Right ventricle myocardium inferior (tissue), 1 donor: Measurements from ENCODE around the gene BCL2L12. TPM values are rescaled to one million over a fixed set of nuclear protein-coding genes. Genes with fewer than 3 reads are reported as not detected.

Experiments used
- ATAC-seq: fragments of 200-7000 bp; cut with Tn5 transposase; one replicate; pipeline ENCODE4 v1.9.1; 2020; ENCODE audit warnings: mild to moderate bottlenecking, moderate library complexity
- DNase-seq: peaks from one replicate; pipeline ENCODE4 v3.0.0; 2021; ENCODE audit errors: missing footprints
- intact Hi-C: fragments of 100-400 bp; cut with DNase I; formaldehyde crosslinking; loops from one replicate; pipeline ENCODE4 v1.11.0; 2022
- total RNA-seq: library from RNA; stranded (reverse); fragmentation: NEBNext Ultra II Directional; extraction: Animal tissue kit (Norgen Biotek cat#: 25700); gene quantifications from one replicate; pipeline ENCODE4 v1.2.1, GENCODE V29; 2021
- donor health status: DM: no; HTN: yes; CAD: no; lungs with severe emphysema.

Gene BCL2L12
- total RNA-seq, 1 donor from 2014 or later, result 10.6 TPM

- peak; percentile 11 for DNase-seq
- no peak for ATAC-seq
- intact Hi-C loops, result loop anchor here (5.0 kb wide), 2 partner anchors 197 to 228 kb away; partner anchors contain the start of genes AKT1S1, ALDH16A1, PIH1D1 and TBC1D17
Observed at GRCh38 chr19:49679771-49680413, 14.2 kb downstream of the BCL2L12 start.

GRCh38 chr19:49680421-49681351 lies 15.0 kb downstream of the BCL2L12 start:
- intact Hi-C loops, result no loop called here
- peak; percentile 95 for DNase-seq
- ATAC-seq, result no peak

DNA sequence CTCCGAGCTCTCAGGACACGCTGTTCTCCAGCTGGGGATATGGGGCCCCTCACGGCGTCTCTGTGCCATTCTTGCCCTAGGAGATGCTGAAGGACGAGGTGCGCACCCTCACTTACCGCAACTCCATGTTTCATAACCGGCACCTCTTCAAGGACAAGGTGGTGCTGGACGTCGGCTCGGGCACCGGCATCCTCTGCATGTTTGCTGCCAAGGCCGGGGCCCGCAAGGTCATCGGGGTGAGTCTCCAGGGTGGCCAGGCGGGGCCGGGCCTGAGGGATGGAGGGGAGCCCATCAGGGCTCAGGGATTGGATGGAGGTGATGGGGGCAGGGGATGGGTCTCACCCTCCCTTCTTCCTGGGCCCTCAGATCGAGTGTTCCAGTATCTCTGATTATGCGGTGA lies 16.1 kb downstream of the BCL2L12 start:
- ATAC-seq (no peak), DNase-seq (peak; percentile 33)
- intact Hi-C loops, result no loop called here

DNA sequence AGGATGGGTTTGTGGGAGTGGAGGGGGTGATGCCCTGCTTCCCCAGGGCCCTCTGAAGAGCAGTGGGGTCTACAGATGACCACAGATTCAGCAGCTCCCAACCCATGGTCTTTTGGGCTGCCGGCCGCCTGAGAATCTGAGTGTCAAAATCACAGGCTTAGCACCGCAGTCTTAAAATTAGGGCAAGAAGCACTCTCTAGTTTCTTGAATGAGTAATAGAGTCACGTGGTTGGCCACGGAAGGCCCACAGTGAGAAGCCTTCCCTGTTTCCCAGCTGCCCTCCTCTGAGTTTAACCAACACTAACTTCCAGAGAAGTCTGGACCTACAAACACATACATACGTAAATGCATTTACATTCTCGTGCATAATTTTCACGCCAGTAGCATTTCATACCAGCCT lies 16.5 kb downstream of the BCL2L12 start:
- intact Hi-C loops, result no loop called here
- DNase-seq (peak; percentile 6), ATAC-seq (no peak)

- DNase-seq (peak; percentile 11), ATAC-seq (no peak)
- intact Hi-C loops, result no loop called here
Observed at GRCh38 chr19:49683814-49684250, 18.1 kb downstream of the BCL2L12 start.

GRCh38 chr19:49684251-49684982 lies 18.7 kb downstream of the BCL2L12 start:
- intact Hi-C loops, result no loop called here
- DNase-seq (peak; percentile 57), ATAC-seq (no peak)

DNA sequence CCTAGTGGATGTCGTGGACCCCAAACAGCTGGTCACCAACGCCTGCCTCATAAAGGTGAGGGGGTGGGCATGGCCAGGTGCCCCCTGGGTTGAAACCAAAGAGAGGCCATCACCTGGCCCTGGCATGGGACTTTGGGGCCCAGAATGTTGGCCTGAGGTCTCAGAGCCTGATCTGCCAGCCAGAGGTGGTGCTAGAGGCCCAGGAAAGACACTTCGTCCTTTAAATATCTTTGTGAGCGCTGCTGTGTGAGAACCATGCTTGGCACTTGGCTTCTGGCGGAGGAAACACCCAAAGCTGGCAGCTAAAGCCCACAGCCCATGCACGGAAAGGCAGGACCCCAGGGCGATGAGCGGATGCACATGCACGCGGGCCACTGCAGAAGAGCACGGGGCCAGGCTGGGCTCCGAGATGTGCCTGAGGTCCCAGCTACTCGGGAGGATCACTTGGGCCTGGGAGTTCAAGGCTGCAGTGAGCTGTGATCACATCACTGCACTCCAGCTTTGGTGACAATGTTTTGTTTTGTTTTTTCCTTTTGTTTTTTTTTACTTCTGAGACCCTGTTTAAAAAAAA lies 19.3 kb downstream of the BCL2L12 start:
- intact Hi-C loops, result no loop called here
- ATAC-seq (no peak), DNase-seq (no peak)

DNA sequence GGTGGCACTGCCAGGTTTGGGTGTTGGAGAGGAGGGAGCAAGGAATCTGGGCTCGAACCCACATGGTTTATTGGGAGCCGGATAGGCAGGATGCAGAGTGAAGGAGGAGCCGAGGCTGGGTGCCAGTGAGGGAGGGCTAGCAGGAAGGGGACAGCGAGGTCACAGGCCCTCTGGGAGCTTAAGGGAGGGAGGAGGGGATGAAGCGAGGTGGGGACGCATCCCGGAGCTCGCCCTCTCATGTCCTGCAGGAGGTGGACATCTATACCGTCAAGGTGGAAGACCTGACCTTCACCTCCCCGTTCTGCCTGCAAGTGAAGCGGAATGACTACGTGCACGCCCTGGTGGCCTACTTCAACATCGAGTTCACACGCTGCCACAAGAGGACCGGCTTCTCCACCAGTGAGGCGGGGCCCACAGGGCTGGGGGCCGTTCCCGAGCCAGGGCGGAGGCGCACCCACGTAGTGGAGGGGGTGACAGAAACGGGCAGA lies 20.2 kb downstream of the BCL2L12 start:
- intact Hi-C loops, result no loop called here

DNA sequence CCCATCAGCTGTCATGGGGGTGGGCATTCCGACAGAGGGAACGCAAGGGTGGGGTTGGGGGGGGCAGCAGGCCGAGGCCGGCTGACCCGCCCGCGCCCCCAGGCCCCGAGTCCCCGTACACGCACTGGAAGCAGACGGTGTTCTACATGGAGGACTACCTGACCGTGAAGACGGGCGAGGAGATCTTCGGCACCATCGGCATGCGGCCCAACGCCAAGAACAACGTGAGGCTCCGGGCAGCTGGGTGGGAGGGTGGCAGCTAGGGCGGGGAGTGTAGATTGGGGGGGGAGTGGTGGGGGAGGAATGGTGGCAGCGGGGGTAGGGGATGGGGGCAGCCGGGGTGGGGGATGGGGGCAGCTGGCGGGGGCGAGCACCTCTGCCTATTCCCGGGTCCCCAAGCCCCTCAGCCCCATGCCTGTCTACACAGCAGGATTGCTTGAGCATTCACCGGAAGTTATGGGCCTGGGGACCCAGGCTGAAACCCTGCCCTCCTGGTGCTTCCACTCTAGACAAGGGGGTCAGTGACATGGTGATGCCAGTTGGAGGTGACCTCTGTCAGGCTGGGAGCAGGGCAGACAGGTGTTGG lies 20.9 kb downstream of the BCL2L12 start:
- intact Hi-C loops, result no loop called here
- DNase-seq (no peak), ATAC-seq (no peak)

More for the DNA sequence above, 20.2 kb downstream of the BCL2L12 start:
- DNase-seq (no peak), ATAC-seq (no peak)

DNA sequence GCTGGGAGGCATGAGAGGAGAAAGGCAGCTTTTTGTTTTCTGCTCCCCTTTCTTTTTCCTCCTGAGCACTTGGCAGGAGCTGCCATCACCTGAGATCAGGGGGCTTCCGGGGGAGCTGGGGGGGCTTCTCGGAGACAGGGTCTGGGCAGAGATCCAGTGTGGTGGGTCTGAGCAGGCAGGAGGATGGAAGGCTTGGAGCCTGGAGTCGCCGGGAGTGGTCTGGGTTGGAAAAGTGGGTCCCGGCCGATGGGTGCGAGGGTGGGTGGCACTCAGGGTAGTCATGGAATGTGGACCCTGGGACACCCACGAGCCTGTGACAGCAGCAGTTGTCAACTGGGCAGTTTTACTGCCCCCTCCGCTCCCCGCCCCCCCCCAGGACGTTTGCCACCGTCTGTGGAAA lies 21.4 kb downstream of the BCL2L12 start:
- ATAC-seq, result no peak
- DNase-seq, result no peak
- intact Hi-C loops, result no loop called here

DNA sequence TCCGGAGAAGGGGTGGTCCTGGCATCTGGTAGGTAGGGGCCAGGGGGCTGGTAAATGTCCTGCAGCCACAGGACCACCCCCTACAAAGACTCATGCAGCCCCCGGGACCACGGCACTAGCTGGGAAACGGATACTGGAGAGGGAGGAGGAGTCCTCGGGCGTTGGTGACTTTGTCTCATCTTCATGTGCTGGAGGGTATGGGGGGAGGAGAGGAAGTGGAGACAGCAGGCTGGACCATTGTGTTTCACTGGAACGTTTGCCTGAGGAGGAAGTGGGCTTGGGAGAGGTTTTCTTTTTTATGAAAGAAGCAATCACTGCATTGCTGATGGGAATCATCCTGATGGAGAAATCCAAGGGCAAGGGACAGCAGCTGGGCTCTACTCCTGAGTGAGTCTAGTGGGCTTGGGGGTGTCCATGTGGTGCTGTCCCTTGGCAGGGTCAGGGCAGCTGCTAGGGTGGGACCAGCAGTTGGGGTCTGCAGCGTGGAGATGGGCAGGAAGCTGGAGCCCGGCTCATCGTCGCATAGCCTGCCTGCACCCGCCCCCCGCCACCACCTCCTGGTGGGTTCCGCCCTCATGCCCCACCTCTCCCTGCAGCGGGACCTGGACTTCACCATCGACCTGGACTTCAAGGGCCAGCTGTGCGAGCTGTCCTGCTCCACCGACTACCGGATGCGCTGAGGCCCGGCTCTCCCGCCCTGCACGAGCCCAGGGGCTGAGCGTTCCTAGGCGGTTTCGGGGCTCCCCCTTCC lies 22.0 kb downstream of the BCL2L12 start:
- intact Hi-C loops, result no loop called here
- ATAC-seq (no peak), DNase-seq (no peak)

- intact Hi-C loops, result no loop called here
- DNase-seq (no peak), ATAC-seq (no peak)
Observed at GRCh38 chr19:49688531-49689132, 22.9 kb downstream of the BCL2L12 start.

GRCh38 chr19:49689133-49690078 lies 23.7 kb downstream of the BCL2L12 start, which contains the start of gene ADM5:
Gene ADM5, plus strand, starts transcription at chr19:49689594. Its CDS starts 244 bp downstream, at chr19:49689838.
- DNase-seq, result no peak
- intact Hi-C loops, result loop anchor here (5.0 kb wide), 1 partner anchor 73 kb away; the partner anchor contains the start of gene TSKS

GRCh38 chr19:49690079-49690655 lies 24.4 kb downstream of the BCL2L12 start:
- DNase-seq (no peak), ATAC-seq (peak; percentile 18)
- intact Hi-C loops, result loop anchor here (5.0 kb wide), 1 partner anchor 72 kb away; the partner anchor contains the start of gene TSKS

More at GRCh38 chr19:49689133-49690078, 23.7 kb downstream of the BCL2L12 start, which contains the start of gene ADM5:
- peak; percentile 45 for ATAC-seq

- ATAC-seq (peak; percentile 83), DNase-seq (peak; percentile 87)
- intact Hi-C loops, result loop anchor here (5.0 kb wide), 1 partner anchor 72 kb away; the partner anchor contains the start of gene TSKS
Observed at GRCh38 chr19:49690656-49691242, 25.0 kb downstream of the BCL2L12 start, which contains the start of gene CPT1C. Gene CPT1C, plus strand, starts transcription at chr19:49691116. Its CDS starts 1,137 bp downstream, at chr19:49692253.
